MV-4-11 (cell line): ENCODE data around the gene CORT.
"Not testable (repeated sequence)": the region's sequence is repeated elsewhere in the genome, so short reads cannot be mapped to it uniquely, and the experiment has no call there.

ENCODE experiments used
- DNase-seq: peaks from one replicate; lab custom pipeline; 2025; lab: John Stamatoyannopoulos, UW

CORT gene

DNA sequence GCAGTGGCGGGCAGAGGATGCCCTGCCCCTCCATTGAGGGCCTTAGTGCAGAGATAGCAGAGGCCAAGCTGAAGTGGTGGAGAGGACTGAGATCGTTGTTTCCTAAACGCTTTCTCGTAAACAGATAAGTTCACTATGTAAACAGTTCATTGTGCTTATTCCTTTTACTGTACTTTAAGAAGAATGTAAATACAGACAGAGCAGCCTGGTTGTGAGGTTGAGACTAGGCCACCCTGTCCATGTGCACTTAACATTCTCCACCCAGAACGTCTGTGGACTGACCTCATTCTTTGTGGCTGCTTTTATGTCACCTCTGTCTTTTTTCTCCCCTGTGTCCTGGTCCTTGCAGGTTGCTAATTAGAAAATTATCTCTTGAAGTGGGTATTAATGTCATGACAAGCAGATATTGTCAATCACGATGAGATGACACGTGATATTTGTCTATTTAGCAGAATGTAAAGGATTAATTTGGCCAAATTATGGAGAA is 11.1 kb upstream of the CORT start:
- no peak for DNase-seq

DNA sequence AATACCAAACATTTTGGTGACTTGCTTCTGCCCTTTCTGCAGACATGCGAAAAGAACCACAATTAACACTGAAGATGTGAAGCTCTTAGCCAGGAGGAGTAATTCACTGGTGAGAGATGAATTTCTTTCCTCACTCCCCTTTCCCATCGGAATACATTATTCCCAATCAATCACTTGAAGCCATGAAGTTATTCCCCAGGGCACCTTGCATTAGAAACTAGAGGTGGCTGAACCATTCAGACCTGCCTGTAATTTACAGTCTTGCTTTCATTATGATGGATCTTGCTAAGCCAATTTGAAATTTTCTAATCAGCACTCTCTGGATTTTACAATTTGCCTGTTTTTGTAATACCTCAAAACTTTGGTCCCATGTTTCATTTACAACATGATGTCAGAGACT is 9.5 kb upstream of the CORT start:
- no peak for DNase-seq

DNA sequence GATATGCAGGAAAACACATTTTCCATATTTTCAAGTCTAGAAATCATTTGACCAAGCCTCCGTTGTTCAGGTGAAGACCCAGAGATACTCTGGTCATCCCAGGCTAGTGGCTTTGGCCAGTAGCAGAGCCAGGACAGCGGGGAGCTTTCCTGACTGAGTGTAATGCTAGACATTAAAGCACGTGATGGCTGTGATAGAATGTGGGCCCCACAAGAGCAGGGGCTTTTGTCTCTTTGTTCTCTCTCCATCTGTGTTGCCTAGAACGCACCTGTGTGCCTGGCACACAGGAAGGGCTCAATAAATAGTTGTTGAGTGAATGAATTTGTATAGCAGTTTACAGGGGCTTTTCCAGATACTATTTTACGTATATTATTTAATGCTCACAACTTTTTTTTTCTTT is 9.0 kb upstream of the CORT start:
- no peak for DNase-seq

DNA sequence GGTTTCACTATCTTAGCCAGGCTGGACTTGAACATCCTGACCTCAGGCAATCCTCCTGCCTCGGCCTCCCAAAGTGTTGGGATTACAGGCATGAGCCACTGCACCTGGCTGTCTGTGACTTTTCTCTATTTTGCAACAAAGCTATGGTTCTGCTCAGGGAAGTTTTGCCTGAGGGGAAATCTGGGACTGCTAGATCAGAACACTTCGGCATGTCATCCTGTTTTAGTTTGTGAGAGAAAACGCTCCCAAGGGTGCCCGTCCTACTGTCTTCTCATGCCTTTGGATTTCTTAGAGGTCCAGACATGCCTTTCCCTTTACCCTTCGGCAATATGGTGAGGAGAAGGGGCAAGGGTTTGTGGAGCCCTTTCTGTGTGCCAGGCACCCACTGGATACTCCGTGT is 5.6 kb upstream of the CORT start:
- no peak for DNase-seq

DNA sequence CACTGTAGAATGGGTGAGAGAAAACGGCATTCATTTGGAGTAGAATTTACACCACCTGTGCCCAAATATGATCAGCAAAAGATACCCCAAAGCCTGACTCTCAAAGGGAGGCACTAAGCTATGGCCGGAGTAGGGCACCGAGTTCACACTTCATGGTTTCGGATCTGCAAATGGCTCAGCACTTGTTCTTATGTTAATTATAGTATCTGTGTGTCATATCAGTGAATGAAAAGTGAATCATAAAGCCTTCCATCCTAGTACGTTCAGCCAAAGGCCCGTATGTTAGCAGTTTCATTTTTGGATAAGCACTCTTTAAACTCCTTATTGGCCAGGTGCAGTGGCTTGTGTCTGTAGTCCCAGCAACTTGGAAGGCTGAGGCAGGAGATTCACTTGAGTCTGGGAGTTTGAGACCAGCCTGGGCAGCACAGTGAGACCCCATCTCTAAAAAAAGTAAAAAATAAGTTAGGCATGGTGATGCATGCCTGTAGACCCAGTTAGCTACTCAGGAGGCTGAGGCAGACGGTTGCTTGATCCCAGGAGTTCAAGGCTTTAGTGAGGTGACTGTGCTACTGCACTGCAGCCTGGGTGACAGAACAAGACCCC is 4.9 kb upstream of the CORT start:
- DNase-seq, result peak; percentile 67

DNA sequence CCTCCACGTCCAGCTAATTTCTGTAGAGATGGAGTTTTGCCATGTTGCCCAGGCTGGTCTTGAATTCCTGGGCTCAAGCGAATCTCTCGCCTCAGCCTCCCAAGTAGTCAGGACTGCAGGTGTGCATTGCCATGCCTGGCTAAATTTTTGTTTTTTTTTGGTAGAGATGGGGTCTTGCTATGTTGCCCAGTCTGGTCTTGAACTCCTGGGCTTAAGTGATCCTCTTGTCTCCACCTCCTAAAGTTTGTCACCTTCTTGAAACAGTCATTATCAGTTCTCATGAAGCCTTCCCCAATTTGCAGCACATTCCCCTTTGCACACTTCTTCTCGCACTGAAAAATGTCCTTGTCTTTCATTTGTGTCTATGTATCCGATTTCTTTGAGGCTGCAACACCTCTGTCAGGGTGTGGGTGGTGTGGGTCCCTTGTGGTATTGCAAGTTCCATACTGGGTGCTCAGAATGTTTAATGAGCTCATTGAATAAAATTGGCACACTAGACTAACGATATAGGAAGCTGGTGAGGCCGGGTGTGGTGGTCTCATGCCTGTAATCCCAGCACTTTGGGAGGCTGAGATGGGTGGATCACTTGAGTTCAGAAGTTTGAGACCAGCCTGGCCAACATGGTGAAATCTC is 2.9 kb upstream of the CORT start:
- DNase-seq, result no peak

DNA sequence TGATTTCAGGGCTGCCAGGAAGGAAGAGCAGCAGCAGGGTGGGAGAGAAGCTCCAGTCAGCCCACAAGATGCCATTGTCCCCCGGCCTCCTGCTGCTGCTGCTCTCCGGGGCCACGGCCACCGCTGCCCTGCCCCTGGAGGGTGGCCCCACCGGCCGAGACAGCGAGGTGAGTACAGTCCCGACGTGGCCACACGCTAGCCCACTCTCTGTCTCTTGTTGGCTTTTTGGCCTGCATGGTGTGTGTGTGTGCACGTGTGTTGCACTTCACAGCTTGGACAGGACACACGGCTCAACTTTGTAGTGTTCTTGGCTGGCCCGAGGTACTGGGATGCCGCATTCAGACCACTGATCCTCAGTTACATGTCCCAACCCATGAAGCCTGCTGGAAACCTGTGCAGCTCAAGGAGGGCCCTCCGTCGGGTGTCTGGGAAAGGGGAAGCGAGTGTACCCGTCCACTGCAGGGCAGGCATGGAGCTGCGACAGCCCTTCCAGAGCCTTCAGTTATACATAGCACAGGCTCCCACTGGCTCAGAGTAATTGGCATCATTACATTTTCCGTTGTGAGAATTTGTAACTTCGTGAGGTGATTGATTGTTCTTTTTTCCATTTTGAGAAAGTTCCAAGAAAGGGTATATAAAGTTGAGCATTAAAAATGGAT is 454 bp downstream of the CORT start:
- no peak for DNase-seq

DNA sequence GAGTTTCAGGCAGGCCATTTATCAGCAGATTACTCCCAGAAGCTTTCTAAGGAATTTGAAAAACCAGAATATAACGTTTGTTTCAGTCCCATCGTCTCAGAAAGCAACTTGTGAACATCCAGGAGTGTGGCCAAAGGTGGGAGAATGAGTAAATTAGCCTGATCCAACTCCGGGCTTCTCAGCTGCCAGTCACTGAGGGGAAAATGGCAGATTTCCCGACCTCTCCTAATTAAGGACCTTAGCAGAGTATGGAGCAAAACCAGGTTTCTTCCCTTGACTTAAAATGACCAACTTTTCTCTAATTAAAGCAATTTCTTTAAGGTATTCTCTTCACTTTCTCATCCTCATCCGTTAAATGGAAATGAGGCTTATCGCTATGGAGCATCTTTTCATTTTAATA is 1.0 kb downstream of the CORT start:
- no peak for DNase-seq

DNA sequence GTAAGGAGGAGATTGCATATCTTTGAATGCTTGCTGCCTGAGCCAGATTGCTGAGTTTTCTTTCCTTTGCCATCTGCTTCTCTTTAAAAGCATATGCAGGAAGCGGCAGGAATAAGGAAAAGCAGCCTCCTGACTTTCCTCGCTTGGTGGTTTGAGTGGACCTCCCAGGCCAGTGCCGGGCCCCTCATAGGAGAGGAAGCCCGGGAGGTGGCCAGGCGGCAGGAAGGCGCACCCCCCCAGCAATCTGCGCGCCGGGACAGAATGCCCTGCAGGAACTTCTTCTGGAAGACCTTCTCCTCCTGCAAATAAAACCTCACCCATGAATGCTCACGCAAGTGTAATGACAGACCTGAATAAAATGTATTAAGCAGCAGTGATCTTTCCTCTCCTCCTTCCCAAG is 1.5 kb downstream of the CORT start:
- DNase-seq, result no peak

DNA sequence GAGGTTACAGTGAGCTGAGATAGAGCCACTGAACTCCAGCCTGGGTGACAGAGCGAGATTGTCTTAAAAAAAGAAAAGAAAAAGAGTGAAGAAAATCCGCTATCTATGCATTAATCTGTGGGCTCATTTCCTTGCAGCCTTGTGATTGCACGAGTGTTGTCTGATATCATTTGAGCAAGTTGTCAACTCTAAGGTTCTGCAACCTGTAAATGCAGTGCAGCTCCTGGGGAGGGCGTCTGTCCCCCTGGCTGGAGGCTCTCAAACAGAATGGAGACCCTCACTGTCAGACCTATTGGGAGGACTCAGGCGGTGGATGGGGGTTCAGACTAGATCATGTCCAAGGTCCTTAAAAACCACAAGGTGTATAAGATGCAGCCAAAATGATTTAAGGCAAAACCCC is 6.2 kb downstream of the CORT start:
- no peak for DNase-seq

DNA sequence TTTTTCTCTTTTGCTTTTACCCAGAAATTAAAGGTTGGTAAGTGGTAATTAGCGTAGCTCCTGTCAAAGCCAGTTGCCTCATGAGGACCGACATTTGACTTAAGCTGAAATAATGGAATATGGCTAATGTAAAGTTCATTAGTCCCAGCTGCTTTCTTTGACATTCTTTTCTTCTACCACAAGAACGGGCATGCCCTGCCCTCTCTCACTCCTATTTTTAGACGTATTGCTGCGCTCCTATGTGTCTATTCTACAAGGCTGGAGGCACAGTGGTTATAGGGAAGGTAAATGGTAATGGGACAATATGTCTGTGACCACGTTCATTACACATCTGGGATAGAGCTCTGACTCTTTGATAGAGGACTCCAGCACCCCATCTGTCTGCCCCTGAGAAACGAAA is 6.8 kb downstream of the CORT start:
- DNase-seq, result no peak

DNA sequence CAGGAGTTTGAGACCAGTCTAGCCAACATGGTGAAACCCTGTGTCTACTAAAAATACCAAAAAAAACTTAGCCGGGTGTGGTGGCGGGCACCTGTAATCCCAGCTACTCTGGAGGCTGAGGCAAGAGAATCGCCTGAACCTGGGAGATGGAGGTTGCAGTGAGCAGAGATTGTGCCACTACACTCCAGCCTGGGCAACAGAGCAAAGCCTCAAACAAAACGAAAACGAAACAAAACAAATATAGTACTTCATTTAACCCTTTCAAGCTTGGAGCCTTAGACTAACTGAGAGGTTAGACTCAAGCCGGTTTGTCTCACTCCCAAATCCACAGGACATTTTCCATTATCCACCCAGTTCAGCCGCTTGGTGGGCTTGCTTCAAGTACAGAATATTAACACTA is 7.6 kb downstream of the CORT start:
- DNase-seq, result not testable (repeated sequence)

DNA sequence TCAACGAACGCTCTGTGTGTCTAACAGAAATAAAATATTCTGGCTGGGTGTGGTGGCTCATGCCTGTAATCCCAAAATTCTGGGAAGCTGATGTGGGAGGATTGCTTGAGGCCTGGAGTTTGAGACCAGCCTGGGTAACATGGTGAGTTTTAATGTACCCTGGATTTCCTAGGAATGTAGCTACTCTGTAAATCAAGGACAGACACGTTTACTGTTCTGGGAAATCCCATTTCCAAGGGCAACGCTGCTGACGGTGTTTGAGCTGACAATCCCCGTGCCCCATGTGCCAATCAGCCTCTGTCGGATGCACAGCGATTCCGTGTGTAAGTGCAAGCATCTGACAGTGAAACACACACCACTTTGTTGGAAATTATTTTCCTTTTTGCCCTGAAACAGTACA is 8.0 kb downstream of the CORT start:
- DNase-seq, result no peak

DNA sequence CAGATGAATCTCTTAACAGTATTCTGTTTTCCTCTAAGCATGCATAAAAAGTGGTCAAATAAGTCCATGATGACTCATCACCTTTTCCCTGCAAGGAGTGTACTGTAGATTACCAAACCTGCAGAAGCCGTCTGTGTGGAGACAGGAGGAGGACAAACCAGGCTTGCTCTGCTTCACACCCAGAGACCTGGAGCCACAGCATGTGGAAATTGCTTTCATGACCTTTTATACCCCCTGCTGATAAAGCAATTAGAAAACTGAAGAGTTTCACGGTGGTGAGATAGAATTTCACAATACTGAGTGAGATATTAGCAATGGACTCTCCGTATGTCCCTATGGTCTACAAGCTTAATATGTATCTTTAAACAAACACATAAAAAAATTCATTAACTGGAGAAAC is 9.4 kb downstream of the CORT start:
- DNase-seq, result peak; percentile 36

DNA sequence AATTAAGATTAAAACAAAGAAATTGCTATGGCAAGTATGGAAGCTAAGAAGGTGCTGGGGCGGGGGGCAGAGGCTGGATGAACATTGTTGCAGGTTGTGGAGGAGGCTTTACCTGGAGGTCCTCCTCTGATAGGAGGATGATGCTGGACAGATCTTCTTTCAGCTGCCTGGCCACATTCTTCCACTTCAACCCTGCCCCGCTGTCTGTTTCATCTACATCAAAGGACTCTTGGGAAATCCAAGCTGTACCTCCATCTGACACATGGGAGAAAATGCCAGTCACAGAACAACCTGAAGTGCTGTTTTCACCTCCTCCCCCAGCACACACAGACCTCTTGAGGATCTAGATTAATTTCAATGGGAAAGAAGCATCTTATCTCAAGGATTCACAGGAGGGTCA is 17.2 kb downstream of the CORT start:
- DNase-seq, result no peak

DNA sequence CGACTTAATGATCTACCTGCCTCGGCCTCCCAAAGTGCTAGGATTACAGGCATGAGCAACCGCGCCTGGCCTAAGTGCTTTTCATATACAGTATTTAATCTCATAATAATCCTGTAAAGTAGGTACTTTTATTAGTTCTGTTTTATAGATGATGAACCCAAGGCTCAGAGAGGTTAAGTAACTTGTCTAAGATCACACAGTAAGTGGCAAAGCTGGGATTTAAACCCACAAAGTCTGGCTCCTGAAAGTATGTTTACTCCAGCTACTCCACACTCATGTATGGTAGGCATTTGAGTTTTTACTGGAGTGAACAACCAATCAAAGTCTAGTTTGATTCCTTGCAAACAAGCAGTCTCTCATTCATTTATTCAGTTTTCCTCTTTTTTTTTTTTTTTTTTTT is 20.2 kb downstream of the CORT start:
- no peak for DNase-seq

DNA sequence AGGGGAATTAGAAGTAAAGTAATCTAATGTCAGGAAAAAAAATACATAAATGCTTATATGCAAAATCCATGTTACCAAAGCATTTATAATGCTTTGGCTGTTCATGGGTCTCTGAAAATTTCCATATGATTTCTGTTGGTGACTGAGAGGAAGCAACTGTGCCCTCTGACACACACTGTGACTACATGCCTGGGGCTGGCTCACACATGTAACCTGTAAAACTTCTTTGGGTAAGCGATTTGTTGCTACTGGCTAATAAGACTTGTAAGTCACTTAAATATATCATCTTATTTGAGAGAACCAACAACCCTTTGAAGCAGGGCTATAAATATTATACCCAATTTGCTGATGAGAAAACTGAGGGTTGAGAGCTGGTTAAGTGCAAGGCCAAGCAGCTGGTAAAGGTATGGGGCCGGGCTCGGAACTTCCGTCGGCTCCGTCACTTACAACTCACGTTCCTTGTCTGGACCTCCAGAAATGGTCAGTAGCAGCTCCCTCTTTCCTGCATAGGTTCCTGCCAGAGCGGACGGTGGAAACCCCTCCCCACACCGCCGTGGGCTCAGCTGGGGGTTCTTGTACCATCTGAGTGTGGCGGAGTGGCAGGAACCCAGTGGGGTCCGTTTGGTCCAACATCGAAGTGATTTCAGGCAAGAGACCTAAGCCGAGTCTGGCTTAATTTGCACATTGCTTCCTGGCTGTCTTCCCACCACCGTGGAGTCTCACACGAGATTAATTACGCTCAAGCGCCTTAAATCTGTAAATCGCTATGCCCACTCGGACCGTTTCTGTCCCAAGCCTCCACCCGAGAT is 21.8 kb downstream of the CORT start:
- DNase-seq, result no peak

DNA sequence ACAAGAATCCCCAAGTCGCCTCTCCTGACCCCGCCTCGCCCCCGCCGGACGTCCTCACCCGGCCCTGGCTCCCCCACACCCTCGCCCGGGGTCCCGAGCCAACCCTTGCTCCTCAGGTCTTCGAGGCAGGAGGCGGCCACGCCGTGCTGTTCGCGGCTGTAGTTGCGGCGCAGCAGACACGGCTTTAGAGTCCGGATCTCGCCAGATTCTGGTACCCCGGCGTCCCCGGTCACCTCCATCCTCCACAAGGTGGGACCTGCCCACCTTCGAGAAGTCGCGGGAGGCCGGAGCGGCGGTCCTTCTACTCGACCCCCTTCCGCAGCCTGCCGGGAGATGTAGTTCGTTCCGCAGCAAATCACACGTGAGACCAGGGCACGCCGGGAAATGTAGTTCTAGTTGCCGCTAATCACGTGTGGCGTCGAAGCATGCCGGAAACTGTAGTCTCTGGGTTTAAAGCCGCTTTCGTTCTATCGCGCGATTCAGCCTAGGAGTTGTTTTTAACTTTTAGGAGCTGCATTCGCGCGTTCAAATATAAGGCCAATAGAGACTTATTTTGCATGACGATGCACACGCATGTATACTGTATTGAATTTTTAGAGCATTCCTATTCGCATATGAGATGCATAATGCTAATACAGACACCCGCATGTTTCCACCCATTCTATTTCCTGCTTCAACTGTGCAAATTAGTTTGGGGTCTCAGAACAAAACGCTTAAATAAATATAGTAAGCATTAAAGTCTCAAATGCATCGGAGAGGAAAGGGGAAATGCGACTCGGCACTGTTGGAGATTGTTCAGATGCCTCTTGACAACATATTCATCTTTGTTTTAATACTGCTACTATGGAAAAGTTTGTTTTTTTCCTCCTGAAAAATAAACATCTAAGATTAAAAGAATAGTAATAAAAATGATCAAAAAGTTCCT is 22.7 kb downstream of the CORT start, which contains the start of gene DFFA:
DFFA (minus strand) TSS at position 310 of the 925 bp plus-strand sequence; CDS start at position 239, 71 bp downstream.
- peak; percentile 96 for DNase-seq

DNA sequence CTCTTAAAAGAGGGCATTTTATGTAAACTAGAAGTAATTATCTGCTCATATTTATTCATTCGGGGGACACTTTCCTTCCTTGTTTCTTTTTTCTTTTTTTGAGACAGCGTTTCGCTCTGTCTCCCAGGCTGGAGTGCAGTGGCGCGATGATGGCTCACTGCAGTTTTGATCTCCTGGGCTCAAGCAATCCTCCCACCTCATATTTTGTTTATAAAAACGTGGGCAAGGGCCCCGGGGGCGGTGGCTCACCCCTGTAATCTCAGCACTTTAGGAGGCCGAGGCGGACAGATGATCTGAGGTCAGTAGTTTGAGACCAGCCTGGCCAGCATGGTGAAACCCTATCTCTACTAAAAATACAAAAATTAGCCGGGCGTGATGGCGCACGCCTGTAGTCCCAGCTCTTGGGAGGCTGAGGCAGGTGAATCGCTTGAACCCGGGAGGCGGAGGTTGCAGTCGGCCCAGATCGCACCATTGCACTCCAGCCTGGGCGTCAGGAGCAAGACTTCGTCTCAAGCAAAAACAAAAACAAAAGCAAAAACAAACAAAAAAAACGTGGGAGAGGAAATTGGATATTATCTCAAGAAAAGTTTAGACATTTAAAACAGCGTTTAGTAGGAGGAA is 23.4 kb downstream of the CORT start:
- DNase-seq, result no peak

DNA sequence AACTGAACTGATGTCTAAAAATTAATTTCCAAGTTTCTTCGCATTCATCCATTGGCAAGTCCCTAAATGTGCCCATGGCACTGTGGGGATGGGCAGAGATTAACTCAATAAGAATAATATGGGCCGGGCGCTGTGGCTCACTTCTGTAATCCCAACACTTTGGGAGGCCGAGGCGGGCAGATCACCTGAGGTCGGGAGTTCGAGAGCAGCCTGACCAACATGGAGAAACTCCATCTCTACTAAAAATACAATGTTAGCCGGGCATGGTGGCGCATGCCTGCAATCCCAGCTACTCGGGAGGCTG is 24.4 kb downstream of the CORT start:
- DNase-seq, result not testable (repeated sequence)
